ENCODE measurements around the gene SLC39A11.

DNA sequence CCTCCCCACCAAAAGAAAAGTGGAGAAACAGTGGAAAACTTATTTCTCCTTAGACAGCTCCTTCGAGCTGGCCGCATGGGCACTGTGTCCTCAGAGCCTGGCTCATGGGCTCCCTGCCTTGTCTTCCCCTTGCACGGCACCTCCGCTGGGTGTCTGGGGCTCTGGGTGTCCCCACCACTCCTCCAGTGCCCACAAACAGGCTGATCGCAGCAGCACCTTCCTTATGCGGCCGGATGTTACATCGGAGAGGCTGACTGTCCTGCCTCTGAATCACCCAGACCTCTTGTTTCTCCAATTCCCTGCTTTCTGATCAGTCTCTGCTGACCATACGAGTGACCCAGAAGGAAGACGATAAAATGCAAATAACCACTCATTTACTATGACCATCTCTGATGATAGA lies 121.7 kb downstream of the SLC39A11 start:
- TF ChIP-seq, protein P1, sequence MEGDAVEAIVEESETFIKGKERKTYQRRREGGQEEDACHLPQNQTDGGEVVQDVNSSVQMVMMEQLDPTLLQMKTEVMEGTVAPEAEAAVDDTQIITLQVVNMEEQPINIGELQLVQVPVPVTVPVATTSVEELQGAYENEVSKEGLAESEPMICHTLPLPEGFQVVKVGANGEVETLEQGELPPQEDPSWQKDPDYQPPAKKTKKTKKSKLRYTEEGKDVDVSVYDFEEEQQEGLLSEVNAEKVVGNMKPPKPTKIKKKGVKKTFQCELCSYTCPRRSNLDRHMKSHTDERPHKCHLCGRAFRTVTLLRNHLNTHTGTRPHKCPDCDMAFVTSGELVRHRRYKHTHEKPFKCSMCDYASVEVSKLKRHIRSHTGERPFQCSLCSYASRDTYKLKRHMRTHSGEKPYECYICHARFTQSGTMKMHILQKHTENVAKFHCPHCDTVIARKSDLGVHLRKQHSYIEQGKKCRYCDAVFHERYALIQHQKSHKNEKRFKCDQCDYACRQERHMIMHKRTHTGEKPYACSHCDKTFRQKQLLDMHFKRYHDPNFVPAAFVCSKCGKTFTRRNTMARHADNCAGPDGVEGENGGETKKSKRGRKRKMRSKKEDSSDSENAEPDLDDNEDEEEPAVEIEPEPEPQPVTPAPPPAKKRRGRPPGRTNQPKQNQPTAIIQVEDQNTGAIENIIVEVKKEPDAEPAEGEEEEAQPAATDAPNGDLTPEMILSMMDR (IDR thresholded peaks at IDR 0.05; ENCODE audit: low read length) = no peak
- TF ChIP-seq EZH2 (optimal IDR thresholded peaks at IDR 0.05; ENCODE audit: low read depth, low read length) = no peak

Measured in MM.1S (cell line).